HG03025 (cell line): ENCODE results near the gene PSD4.

Experiments used
- ATAC-seq: cut with Tn5 transposase; IDR thresholded peaks from one replicate; pipeline ENCODE4 v1.9.1; 2021; ENCODE audit warnings: mild to moderate bottlenecking, moderate library complexity; ENCODE audit not compliant: unreplicated experiment, low FRiP score

The PSD4 gene

GRCh38 chr2:113167115-113167932 lies 6.4 kb upstream of the PSD4 start:
- ATAC-seq: no peak

DNA sequence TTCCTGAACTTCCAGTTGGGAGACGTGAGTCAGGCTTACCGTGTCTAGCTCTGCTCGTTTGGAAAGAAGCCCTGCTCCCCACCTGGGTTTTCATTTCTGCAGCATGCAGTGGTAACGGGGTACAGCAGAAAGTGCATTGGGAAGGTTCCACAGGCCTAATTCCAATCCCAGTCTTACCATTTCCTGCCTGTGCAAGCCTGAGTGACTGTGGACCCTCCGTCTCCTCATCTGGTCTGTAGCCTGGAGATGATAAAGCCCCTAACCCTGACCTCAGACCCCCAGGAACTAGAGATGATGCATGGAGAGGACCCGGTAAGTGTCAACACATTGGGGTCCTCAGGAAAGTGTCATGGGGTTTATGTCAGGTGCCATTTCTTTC lies 5.8 kb upstream of the PSD4 start:
- ATAC-seq: no peak

- no peak for ATAC-seq
Observed at GRCh38 chr2:113169002-113169530, 4.7 kb upstream of the PSD4 start.

- ATAC-seq: no peak
Observed at GRCh38 chr2:113169586-113169985, 4.2 kb upstream of the PSD4 start.

GRCh38 chr2:113171334-113172075 lies 2.3 kb upstream of the PSD4 start:
- ATAC-seq: no peak

DNA sequence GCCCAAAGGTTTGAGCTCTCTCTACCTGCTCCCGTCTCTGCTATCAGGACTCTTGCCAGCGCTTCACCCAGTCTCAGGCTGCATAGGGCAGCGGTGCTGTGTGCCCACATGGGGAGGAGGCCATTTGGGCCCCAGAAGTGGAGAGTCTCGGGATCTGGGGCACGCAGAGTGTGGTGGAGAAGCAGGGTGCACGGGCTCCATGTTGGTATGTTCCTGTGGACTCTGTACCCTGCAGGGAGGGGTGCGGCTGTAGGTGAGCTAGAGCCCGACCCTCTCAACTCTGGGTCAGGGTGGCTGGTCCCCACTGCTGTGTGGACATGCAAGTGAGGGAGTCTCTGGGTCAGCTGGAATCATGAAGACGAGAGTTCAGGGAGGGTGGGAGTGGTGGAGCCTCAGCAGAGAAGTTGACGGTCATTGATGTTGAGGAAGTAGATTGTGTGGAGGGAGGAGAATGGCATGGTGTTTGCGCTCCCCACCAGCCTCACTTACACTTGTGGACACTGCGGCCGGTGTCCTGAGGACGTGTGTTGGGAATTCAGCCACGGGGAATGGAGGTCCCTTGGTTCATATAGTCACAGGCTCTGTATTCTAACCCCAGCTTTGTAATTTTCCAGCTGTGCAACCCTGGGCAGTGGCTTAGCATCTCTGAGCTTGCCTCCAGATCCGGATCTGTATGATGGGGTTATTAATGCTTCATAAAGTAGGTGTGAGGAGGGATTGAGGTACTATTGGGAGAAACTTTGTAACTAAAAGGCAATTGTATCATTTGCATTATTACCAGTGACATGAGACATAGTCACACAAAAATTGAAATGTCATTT lies 840 bp upstream of the PSD4 start:
- no peak for ATAC-seq

DNA sequence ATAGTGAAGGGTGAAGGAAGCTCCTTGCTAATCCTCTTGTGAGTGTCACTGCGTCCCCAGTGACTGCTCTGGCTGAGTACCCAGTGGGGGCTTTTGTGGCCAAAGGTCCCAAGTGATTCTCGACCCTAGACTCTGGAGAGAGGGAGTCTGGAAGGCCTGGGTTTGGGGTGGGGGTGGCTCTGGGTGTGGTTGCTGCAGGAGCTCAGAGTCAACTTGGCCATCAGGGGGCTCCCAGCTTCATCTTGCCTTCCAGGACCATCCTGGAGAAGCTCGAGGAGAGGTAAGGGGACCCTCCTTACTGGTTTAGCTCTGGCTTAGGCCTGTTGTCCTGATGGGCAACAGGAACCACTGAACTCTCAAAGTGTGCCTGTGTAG lies 592 bp downstream of the PSD4 start:
- ATAC-seq: no peak

DNA sequence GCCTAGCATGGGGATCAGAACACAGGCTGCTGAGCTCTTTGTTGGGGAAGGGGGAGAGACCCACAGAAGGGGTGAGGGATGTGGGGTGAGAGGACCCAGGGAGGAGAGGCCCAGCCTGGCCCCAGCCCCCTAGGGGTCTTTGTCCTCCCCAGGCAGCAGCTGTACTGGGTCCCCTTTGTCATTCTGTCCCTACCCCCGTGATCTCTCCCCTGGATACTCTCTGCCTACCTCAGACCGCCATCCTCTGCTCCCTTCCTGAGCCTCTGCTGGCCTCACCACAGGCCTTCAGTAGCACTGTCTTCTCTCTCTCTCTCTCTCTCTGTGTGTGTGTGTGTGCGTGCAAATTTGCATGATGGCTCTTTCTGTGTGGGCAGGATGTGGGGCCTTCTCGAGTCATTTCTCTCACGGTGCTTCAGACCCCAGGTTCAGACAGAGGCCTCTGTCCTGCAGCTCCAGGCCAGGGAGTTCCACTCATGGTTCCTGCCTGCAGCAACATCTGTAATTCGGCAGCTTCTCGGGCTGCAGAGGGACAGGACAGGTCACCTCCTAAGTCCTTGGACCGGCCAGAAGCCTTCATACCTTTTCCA lies 1.4 kb downstream of the PSD4 start:
- ATAC-seq: peak; percentile 65

DNA sequence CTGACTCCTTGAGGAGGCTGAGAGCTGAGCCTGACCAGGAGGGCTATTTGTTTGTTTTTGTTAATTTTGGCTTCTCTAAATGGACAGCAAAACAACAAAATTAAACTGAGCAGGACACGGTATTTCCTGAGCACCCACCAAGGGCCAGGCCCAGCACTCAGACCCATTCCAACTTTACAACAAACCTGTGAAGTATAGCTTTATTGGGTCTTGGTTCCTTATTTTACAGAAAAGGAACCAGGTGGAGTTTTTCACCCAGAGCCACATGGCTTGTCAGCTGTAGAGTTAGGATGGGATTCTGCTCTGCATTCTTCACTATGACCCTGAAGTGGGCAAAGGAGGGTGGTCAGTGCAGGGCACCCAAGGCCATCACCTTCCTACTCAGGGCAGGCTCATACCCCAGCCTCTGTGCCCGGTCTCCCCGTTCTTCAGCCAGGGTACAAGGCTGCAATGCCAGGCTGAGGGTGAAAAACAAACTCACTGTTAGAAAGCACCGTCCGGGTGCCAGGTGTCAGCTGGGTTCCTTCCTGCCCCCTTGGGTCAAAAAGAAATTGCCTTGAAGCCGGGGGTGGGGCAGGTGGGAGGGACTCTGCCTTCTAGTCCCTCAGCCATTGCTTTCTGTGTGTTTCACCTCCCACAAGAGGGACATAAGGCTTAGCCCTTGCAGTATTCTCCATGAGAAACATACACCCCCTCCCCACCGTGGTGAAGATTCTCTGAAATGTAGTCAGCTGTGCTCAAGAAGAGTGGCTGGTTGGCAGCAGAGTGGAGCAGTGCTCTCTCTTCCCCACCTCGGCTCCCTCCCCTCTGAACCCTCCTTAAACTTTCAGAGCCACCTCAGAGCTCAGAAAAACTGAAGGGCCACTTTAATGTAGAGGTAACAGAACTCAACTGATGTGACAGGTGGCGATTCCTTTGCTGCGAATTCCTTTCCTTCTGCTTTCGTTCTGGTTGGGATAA lies 2.2 kb downstream of the PSD4 start:
- ATAC-seq: no peak

DNA sequence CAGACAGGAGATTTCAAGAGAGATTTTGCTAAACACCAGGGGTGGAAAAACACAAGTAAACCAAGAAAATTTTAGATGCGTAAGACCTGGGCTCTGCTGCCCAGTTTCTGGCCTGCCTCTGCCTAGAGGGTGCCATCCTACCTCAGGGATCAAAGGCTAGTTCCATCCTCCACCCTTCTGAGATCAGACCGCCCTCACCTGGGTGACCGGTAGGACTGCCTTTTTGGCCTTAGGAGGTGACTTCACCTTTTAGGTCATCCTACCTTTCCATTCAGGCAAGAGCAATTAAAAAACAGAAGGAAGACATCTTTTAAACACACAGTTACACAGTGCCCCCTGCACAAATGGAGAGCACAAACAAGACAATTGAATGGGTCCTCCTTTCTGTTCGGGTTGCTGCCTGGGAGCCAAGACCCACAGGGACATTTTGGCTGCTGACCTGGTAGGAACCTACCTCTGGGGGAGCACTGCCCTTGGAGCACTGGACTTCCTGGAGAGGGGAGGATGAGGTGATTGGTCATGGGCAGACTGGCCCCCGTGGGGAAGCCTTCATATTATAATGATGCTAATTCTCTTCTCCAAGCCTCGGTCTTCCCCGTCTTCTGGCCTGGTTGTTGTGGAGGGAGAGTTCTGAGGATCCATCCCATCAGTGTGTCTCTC lies 3.1 kb downstream of the PSD4 start:
- no peak for ATAC-seq

DNA sequence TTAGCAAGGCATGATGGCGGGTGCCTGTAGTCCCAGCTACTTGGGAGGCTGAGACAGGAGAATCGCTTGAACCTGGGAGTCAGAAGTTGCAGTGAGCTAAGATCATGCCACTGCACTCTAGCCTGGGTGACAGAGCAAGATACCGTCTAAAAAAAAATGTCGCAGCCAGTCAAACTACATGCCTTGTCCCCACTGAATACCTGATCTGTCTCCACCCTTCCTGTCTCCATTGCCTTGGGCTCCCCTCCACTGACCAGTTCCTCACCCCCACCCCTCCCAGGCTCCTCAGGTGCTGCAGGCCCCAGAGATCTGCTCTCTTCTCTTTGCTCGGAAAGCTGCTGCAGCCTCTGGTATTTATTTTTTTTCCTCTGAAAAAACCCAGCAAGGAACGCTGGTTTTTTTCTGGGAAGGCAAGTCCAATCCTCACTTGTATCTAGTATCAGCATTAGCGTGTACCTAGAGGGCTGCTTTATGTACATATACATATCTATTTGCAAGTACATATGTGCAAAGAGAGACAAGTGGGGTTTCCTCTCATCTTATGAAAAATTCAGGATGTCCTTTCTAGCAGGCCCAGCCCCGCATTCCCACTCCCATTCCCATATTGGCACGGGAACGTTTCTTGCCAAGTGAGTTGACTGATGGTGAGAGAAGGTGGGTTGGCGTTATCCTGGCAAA lies 4.4 kb downstream of the PSD4 start:
- no peak for ATAC-seq

DNA sequence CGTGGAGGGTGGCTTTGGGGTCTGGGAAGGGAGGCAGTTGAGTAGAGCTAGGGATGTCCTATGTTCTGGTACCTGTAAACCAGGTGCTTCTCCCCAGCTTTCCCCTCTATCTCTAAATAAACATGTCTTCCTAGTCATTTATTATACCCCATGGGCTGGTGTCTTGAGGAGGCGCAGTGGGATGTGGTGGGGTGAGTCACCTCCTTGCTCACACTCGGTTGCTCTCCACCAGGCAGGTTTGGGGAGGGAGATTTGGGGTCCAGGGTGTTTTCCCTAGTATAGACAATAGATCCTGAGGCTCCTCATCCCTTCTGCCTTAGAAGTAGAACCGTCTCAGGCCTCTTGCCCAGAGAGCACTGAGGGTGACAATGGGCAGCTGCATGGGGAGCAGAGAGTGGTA lies 5.1 kb downstream of the PSD4 start:
- ATAC-seq: no peak

DNA sequence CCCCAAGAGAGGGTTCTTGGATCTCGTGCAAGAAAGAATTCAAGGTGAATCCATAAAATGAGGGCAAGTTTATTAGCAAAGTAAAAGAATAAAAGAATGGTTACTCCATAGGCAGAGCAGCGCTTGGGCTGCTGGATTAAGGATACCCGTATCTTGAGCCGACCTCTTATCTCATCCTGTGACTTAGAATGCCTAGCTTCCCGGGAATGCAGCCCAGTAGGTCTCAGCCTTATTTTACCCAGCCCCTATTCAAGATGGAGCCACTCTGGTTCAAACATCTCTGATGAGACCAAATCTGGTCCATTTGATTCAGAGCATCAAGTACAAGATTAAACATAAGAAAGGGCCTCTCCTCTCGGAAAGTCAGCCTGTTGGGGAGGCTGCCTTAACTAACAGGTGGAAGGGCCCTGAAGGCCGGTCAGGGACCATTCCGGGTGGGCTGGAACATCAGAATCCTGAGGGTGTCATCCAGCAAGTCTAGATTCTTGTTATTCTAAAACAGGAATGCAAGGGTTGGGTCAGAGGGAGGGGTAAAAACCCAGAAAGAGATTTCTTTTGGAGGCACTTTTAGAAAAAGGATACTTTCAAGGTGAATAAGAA lies 5.8 kb downstream of the PSD4 start:
- no peak for ATAC-seq

- ATAC-seq: no peak
Observed at GRCh38 chr2:113180131-113180946, 6.6 kb downstream of the PSD4 start.

DNA sequence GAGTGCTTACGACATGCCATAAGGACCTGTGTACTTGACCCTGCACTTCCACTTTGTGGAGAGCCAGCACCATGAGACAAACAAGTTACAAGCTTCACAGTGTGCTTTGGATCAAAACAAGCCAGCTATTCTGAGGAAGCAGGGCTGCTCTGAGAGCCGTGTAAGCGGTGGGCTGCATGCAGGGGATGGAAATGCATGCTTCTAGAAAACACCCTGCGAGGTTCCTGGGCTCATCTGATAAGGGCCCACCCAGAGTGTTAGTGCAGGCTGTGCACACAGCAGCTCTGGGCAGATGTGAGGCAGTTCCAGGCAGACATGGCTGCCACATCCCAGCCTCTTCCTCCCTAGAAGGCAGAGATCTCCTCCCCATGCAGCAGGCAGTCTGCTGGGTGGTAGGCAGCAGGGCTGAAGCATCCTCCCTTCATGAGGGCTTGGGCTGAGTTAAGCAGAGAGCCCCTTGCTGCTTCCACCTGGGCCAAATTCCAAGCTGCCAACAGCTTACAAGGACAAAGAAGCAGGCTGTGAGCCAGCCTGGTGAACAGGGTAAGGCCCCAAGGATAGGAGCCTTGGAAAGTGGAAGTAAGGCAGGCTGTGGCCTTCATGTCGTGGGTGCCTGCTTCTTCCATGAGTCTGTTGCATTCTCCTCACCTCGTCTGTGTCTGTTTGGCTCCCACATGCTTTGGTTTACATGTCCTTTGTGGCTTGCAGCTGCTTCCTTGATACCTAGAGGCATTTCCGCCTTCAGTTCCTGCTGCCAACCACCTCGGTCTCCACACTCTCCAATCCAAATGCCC lies 7.7 kb downstream of the PSD4 start:
- no peak for ATAC-seq

- ATAC-seq: no peak
Observed at GRCh38 chr2:113182471-113183260, 8.9 kb downstream of the PSD4 start.
